ENCODE results near the gene SEC23B.

The SEC23B gene

GRCh38 chr20:18529041-18529440 is 21.3 kb downstream of the SEC23B start:
- Histone ChIP-seq H3K36me3 (peaks cover 84% of the 10 kb centered on the region), H3K9me3 (no peaks in the 10 kb centered on the region), H3K27me3 (no peaks in the 10 kb centered on the region), H3K4me1 (no peaks in the 10 kb centered on the region), H3K4me3 (ENCODE audit: low read depth, low read length) (no peak overlapping the region)
- no peak for DNase-seq
- TF ChIP-seq CTCF (IDR thresholded peaks at IDR 0.05; ENCODE audit: low read depth, low read length): no peak

GRCh38 chr20:18532626-18533025 is 24.9 kb downstream of the SEC23B start:
- H3K27me3 ChIP-seq: no peaks in the 10 kb centered on the region
- no peaks in the 10 kb centered on the region for H3K9me3 ChIP-seq
- TF ChIP-seq CTCF (IDR thresholded peaks at IDR 0.05; ENCODE audit: low read depth, low read length): no peak
- peaks cover 61% of the 10 kb centered on the region for H3K36me3 ChIP-seq
- no peak overlapping the region for H3K4me3 ChIP-seq (ENCODE audit: low read depth, low read length)
- DNase-seq: no peak
- no peaks in the 10 kb centered on the region for H3K4me1 ChIP-seq

- Histone ChIP-seq H3K27me3 (no peaks in the 10 kb centered on the region), H3K9me3 (no peaks in the 10 kb centered on the region), H3K4me3 (ENCODE audit: low read depth, low read length) (no peak overlapping the region), H3K4me1 (no peaks in the 10 kb centered on the region), H3K36me3 (peaks cover 54% of the 10 kb centered on the region)
- no peak for DNase-seq
- TF ChIP-seq CTCF (IDR thresholded peaks at IDR 0.05; ENCODE audit: low read depth, low read length): no peak
These were observed 25.8 kb downstream of the SEC23B start for GRCh38 chr20:18533491-18533890.

GRCh38 chr20:18533978-18534644 is 26.4 kb downstream of the SEC23B start:
- TF ChIP-seq CTCF (IDR thresholded peaks at IDR 0.05; ENCODE audit: low read depth, low read length): no peak
- Histone ChIP-seq H3K27me3 (no peaks in the 10 kb centered on the region), H3K9me3 (no peaks in the 10 kb centered on the region), H3K4me3 (ENCODE audit: low read depth, low read length) (no peak overlapping the region), H3K36me3 (peaks cover 48% of the 10 kb centered on the region), H3K4me1 (no peaks in the 10 kb centered on the region)
- no peak for DNase-seq

- no peak for TF ChIP-seq CTCF (IDR thresholded peaks at IDR 0.05; ENCODE audit: low read depth, low read length)
- DNase-seq: no peak
- Histone ChIP-seq H3K4me3 (ENCODE audit: low read depth, low read length) (no peak overlapping the region), H3K27me3 (no peaks in the 10 kb centered on the region), H3K9me3 (no peaks in the 10 kb centered on the region), H3K4me1 (no peaks in the 10 kb centered on the region), H3K36me3 (peaks cover 24% of the 10 kb centered on the region)
These were observed 29.9 kb downstream of the SEC23B start for GRCh38 chr20:18537651-18538050.

GRCh38 chr20:18541741-18542140 is 34.0 kb downstream of the SEC23B start:
- Histone ChIP-seq H3K36me3 (peaks cover 15% of the 10 kb centered on the region), H3K9me3 (no peaks in the 10 kb centered on the region), H3K27me3 (no peaks in the 10 kb centered on the region), H3K4me3 (ENCODE audit: low read depth, low read length) (no peak overlapping the region), H3K4me1 (no peaks in the 10 kb centered on the region)
- TF ChIP-seq CTCF (IDR thresholded peaks at IDR 0.05; ENCODE audit: low read depth, low read length): no peak
- DNase-seq: no peak

Data from BE2C (cell line).